HG02885 (cell line): ENCODE results near the gene IL24.

Experiments
- ATAC-seq: cut with Tn5 transposase; IDR thresholded peaks from one replicate; pipeline ENCODE4 v1.9.1; 2021; ENCODE audit warnings: mild to moderate bottlenecking; ENCODE audit not compliant: unreplicated experiment, poor library complexity

Gene IL24

GRCh38 chr1:206947255-206947654 is 50.0 kb downstream of the IL24 start:
- no peak for ATAC-seq

- ATAC-seq, result no peak
Observed at GRCh38 chr1:206949208-206949607, 52.0 kb downstream of the IL24 start.

- no peak for ATAC-seq
Observed at GRCh38 chr1:206949641-206950040, 52.4 kb downstream of the IL24 start.

GRCh38 chr1:206951318-206952100 is 54.3 kb downstream of the IL24 start:
- ATAC-seq, result no peak

- no peak for ATAC-seq
Observed at GRCh38 chr1:206952171-206952570, 54.9 kb downstream of the IL24 start.

- no peak for ATAC-seq
Observed at GRCh38 chr1:206953126-206953525, 55.9 kb downstream of the IL24 start.

- ATAC-seq, result no peak
Observed at GRCh38 chr1:206953626-206954025, 56.4 kb downstream of the IL24 start.
